ENCODE measurements around the gene INSL3.

INSL3 gene

GRCh38 chr19:17843908-17844490 is 22.7 kb upstream of the INSL3 start:
- DNase-seq = no peak

- DNase-seq = no peak
Measured at GRCh38 chr19:17843292-17843827, 22.0 kb upstream of the INSL3 start.

- DNase-seq = no peak
Measured at GRCh38 chr19:17842663-17843291, 21.5 kb upstream of the INSL3 start.

- DNase-seq = no peak
Measured at GRCh38 chr19:17841810-17842662, 20.7 kb upstream of the INSL3 start.

GRCh38 chr19:17841371-17841809 is 20.1 kb upstream of the INSL3 start:
- no peak for DNase-seq

- no peak for DNase-seq
Measured at GRCh38 chr19:17840019-17840418, 18.7 kb upstream of the INSL3 start.

GRCh38 chr19:17837972-17838371 is 16.7 kb upstream of the INSL3 start:
- DNase-seq = no peak

GRCh38 chr19:17836530-17836929 is 15.2 kb upstream of the INSL3 start:
- no peak for DNase-seq

- DNase-seq = no peak
Measured at GRCh38 chr19:17835182-17836006, 14.1 kb upstream of the INSL3 start.

- DNase-seq = no peak
Measured at GRCh38 chr19:17834350-17835181, 13.2 kb upstream of the INSL3 start.

GRCh38 chr19:17832443-17833208 is 11.3 kb upstream of the INSL3 start:
- DNase-seq = no peak

- DNase-seq = no peak
Measured at GRCh38 chr19:17831419-17831888, 10.1 kb upstream of the INSL3 start.

- no peak for DNase-seq
Measured at GRCh38 chr19:17830567-17831418, 9.5 kb upstream of the INSL3 start.

- DNase-seq = no peak
Measured at GRCh38 chr19:17829855-17830566, 8.7 kb upstream of the INSL3 start.

- DNase-seq = no peak
Measured at GRCh38 chr19:17826508-17827056, 5.3 kb upstream of the INSL3 start.

GRCh38 chr19:17824339-17824738 is 3.0 kb upstream of the INSL3 start:
- no peak for DNase-seq

GRCh38 chr19:17817668-17818363 is 3.5 kb downstream of the INSL3 start:
- DNase-seq = no peak

GRCh38 chr19:17812099-17812498 is 9.2 kb downstream of the INSL3 start:
- no peak for DNase-seq

All from bone marrow (tissue), 2 donors.